ENCODE data around the gene ADM5.

ADM5 gene

GRCh38 chr19:49689133-49690078 is at the start of gene ADM5:
Gene ADM5 (plus strand): TSS chr19:49689594. CDS start chr19:49689838, 244 bp downstream.
- FAIRE-seq, result no peak

- peak; percentile 100 for FAIRE-seq
Observed at GRCh38 chr19:49640113-49640898, 49.1 kb upstream of the ADM5 start, which contains the start of gene RRAS. Gene RRAS (minus strand): TSS chr19:49640143. CDS start chr19:49640098, 45 bp downstream.

GRCh38 chr19:49641688-49642491 is 47.5 kb upstream of the ADM5 start, which contains the start of gene SCAF1:
Gene SCAF1 (plus strand): TSS chr19:49642209. CDS start chr19:49645027, 2,818 bp downstream.
- FAIRE-seq, result peak; percentile 95

GRCh38 chr19:49642492-49643035 is 46.8 kb upstream of the ADM5 start:
- no peak for FAIRE-seq

GRCh38 chr19:49643466-49643865 is 45.9 kb upstream of the ADM5 start:
- no peak for FAIRE-seq

- no peak for FAIRE-seq
Observed at GRCh38 chr19:49645592-49645991, 43.8 kb upstream of the ADM5 start.

GRCh38 chr19:49645995-49646394 is 43.4 kb upstream of the ADM5 start:
- FAIRE-seq, result no peak

GRCh38 chr19:49646586-49646985 is 42.8 kb upstream of the ADM5 start:
- FAIRE-seq, result no peak

GRCh38 chr19:49651029-49651819 is 38.2 kb upstream of the ADM5 start:
- FAIRE-seq, result no peak

GRCh38 chr19:49651820-49652550 is 37.4 kb upstream of the ADM5 start:
- no peak for FAIRE-seq

- FAIRE-seq, result no peak
Observed at GRCh38 chr19:49652551-49653465, 36.6 kb upstream of the ADM5 start.

GRCh38 chr19:49653466-49653806 is 36.0 kb upstream of the ADM5 start:
- FAIRE-seq, result no peak

GRCh38 chr19:49654581-49654980 is 34.8 kb upstream of the ADM5 start:
- FAIRE-seq, result no peak

GRCh38 chr19:49655570-49656455 is 33.6 kb upstream of the ADM5 start:
- no peak for FAIRE-seq

- FAIRE-seq, result no peak
Observed at GRCh38 chr19:49656456-49657109, 32.8 kb upstream of the ADM5 start.

- FAIRE-seq, result no peak
Observed at GRCh38 chr19:49657493-49658138, 31.8 kb upstream of the ADM5 start.

- FAIRE-seq, result no peak
Observed at GRCh38 chr19:49658139-49658517, 31.3 kb upstream of the ADM5 start.

Data from endometrium (tissue), 2 donors.